ENCODE results near the gene CTNNAL1.

DNA sequence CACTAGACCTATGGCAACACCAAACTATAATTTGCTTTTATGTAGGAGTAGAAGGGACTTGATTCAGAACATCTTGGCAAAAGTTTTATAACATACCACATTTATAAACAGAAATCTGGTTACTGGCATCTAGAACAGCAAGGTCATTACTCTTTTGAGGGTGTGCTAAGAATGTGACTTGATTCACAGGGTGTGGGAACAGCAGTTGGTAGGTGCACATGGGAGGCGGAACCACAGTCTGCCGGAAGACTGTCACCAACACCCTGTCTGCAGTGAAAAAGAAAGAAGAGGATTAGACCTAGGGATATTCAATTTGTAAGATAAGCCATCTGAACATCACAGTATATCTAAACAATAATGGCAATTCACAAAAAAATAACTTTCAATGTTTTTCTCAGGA, 102.4 kb downstream of the CTNNAL1 start:
- TF ChIP-seq, protein P1, sequence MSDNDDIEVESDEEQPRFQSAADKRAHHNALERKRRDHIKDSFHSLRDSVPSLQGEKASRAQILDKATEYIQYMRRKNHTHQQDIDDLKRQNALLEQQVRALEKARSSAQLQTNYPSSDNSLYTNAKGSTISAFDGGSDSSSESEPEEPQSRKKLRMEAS (IDR thresholded peaks at IDR 0.05) = no peak
- TF ChIP-seq CEBPB (IDR thresholded peaks at IDR 0.05) = no peak
- TF ChIP-seq ZBTB7A (IDR thresholded peaks at IDR 0.05; ENCODE audit: low read depth) = no peak
- TF ChIP-seq, protein P2, sequence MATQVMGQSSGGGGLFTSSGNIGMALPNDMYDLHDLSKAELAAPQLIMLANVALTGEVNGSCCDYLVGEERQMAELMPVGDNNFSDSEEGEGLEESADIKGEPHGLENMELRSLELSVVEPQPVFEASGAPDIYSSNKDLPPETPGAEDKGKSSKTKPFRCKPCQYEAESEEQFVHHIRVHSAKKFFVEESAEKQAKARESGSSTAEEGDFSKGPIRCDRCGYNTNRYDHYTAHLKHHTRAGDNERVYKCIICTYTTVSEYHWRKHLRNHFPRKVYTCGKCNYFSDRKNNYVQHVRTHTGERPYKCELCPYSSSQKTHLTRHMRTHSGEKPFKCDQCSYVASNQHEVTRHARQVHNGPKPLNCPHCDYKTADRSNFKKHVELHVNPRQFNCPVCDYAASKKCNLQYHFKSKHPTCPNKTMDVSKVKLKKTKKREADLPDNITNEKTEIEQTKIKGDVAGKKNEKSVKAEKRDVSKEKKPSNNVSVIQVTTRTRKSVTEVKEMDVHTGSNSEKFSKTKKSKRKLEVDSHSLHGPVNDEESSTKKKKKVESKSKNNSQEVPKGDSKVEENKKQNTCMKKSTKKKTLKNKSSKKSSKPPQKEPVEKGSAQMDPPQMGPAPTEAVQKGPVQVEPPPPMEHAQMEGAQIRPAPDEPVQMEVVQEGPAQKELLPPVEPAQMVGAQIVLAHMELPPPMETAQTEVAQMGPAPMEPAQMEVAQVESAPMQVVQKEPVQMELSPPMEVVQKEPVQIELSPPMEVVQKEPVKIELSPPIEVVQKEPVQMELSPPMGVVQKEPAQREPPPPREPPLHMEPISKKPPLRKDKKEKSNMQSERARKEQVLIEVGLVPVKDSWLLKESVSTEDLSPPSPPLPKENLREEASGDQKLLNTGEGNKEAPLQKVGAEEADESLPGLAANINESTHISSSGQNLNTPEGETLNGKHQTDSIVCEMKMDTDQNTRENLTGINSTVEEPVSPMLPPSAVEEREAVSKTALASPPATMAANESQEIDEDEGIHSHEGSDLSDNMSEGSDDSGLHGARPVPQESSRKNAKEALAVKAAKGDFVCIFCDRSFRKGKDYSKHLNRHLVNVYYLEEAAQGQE (IDR thresholded peaks at IDR 0.05; ENCODE audit: low read depth) = no peak

Measured in Ishikawa (cell line).